ENCODE measurements around the gene GRHL1. TPM values are rescaled to one million over a fixed set of nuclear protein-coding genes. Genes with fewer than 3 reads are reported as not detected.

Gene GRHL1
- total RNA-seq, 6 experiments from 2014 or later, result 3.5 to 11.2 (median 6.2) TPM

Other genes starting within 250 kb of the GRHL1 start
- 1 to 10 TPM; 4.8 to 8.1 (median 6.6) TPM for gene TAF1B, start 108.2 kb upstream of the GRHL1 start, total RNA-seq
- 10 to 100 TPM; 10.9 to 40.1 (median 27.8) TPM for gene KLF11, start 91.9 kb downstream of the GRHL1 start, total RNA-seq
- gene CYS1, start 128.7 kb downstream of the GRHL1 start, total RNA-seq, result under 1 TPM; 0.26 to 0.99 (median 0.55) TPM
- gene RRM2, start 171.0 kb downstream of the GRHL1 start, total RNA-seq, result 10 to 100 TPM in 1 of 6 experiments, 1 to 10 TPM in 5; 1.1 to 10.3 (median 5.7) TPM